GM12874 (cell line): ENCODE measurements around the gene TTC24.

Source experiments
- TF ChIP-seq, protein P1 (sequence below): IDR thresholded peaks from 2 replicates; pipeline ENCODE4 v1.5.1; 2011; ENCODE audit warnings: low read depth, mild to moderate bottlenecking, control low read depth, low read length, moderate library complexity; ENCODE audit not compliant: insufficient read depth

Gene TTC24

GRCh38 chr1:156539818-156540355 is 39.6 kb upstream of the TTC24 start:
- TF ChIP-seq, protein P1, sequence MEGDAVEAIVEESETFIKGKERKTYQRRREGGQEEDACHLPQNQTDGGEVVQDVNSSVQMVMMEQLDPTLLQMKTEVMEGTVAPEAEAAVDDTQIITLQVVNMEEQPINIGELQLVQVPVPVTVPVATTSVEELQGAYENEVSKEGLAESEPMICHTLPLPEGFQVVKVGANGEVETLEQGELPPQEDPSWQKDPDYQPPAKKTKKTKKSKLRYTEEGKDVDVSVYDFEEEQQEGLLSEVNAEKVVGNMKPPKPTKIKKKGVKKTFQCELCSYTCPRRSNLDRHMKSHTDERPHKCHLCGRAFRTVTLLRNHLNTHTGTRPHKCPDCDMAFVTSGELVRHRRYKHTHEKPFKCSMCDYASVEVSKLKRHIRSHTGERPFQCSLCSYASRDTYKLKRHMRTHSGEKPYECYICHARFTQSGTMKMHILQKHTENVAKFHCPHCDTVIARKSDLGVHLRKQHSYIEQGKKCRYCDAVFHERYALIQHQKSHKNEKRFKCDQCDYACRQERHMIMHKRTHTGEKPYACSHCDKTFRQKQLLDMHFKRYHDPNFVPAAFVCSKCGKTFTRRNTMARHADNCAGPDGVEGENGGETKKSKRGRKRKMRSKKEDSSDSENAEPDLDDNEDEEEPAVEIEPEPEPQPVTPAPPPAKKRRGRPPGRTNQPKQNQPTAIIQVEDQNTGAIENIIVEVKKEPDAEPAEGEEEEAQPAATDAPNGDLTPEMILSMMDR, result no peak

DNA sequence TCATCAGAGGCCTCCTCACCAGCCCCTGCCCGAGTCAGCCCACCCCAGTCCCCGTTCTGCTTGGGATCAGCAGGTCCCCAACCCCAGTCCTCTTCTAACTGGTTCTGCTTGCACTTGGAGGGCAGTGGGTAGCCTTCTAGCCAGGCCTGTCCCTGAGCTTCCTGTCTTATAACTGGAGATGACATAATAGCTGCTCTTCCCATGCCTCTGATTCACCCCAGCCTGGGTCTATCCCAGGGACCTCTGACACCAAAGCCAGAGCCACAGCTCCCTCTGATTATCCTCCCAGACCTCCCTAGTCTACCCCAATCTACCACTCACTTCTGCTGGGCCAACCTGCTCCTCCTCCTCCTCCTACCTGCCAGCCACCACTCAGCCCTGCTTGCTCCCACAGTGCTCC is 38.6 kb upstream of the TTC24 start:
- TF ChIP-seq, protein P1, result no peak

- TF ChIP-seq, protein P1, result no peak
These were observed 36.5 kb upstream of the TTC24 start for GRCh38 chr1:156543066-156543465.

- TF ChIP-seq, protein P1, result no peak
These were observed 34.9 kb upstream of the TTC24 start for GRCh38 chr1:156544592-156545102.

DNA sequence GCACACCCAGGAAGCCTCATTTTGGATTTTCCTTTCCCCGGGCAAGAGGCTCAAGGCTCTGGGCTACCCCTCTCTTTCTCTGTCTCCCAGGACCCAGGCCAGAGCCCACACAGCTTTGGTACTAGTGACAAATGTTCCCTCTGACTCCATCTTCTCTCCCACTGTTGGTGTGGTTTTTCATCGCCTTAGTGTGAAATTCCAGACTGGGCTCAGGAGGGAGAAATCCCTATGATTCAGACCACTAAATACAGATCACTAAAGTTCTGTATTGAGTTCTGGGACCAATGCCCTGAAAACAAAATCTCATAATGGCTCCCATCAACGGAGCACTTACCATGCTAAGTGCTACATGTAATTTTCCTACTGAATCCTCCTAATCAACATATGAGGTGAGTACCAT is 33.3 kb upstream of the TTC24 start:
- TF ChIP-seq, protein P1, result no peak

- TF ChIP-seq, protein P1, result no peak
These were observed 32.1 kb upstream of the TTC24 start for GRCh38 chr1:156547434-156547833.

- TF ChIP-seq, protein P1, result no peak
These were observed 31.5 kb upstream of the TTC24 start for GRCh38 chr1:156547982-156548381.
